Ramos (cell line): ENCODE data around the gene QRICH2.
"Not testable (repeated sequence)": the region's sequence is repeated elsewhere in the genome, so short reads cannot be mapped to it uniquely, and the experiment has no call there.

Experiments
- in situ Hi-C: fragments of 300-500 bp; cut with MboI; formaldehyde crosslinking; loops from one replicate; pipeline ENCODE4 v1.14.3; 2022; ENCODE audit warnings: low sequenced_read_pairs; ENCODE audit not compliant: unreplicated experiment

The QRICH2 gene

DNA sequence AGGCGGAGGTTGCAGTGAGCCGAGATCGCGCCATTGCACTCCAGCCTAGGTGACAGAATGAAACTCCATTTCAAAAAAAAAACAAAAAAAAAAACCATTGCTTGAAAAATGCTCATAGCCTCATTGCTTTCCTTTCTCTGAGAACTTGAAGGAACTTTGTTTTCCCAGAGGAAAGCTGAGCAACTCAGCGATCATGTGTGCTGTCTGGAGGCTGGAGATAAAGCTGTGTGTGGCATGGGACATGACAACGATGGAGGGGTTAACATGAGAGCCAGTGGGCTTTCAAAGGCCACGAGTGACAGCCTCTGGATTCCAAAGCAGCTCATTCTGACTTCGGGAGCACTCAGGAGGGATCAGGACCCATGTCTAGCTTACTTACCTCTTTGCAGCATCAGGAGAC, 21.6 kb upstream of the QRICH2 start:
- in situ Hi-C loops: no loop called here

DNA sequence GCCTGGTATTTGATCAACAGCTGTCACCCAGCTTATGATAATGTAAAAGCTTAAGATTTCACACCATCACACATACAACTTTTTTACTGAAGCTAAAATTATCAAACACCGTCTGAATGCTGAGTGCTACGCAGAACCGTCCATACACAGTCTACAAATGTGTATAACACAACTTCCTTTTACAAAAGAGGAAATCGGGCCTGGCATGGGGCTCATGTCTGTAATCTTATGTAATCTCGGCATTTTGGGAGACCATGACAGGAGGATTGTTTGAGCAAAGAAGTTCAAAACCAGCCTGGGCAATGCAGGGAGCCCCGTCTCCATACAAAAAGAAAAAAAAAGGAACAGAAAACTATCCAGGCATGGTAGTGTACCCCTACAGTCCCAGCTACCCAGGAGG, 19.6 kb upstream of the QRICH2 start:
- in situ Hi-C loops: no loop called here

DNA sequence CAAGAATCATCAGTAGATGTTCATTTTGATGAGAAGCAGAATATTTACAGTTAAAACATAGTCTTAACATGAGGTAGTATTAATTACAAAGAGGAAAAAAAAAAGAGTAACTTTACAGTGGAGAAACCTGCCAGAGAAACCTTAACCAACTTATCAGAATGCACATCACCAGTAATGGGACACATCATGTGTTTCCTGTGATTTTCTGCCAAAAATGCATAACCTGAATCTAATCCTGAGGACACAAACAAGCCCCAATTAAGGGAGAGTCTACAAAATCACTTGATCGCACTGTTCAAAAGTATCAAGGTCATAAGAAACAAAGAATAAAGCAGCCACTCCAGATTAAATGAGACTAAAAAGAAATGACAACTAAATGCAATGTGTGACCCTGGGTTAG, 18.2 kb upstream of the QRICH2 start:
- in situ Hi-C loops: no loop called here

DNA sequence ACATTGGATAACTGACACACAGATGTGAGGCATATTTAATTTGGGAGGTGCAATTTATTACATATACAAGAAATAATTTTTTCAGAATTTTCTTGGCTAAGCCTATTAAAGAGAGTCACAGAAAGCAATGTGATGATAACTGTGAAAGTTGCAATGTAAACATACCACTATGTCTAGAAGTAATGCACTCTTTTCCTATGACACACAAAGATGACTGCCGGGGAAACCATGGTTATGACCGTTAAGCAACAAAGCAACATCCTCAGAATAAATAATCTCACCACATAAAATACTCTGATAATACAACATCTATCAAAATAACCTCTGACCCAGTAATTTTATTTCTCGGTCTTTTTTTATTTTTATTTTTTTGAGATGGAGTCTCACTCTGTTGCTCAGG, 10.5 kb upstream of the QRICH2 start:
- in situ Hi-C loops: no loop called here

DNA sequence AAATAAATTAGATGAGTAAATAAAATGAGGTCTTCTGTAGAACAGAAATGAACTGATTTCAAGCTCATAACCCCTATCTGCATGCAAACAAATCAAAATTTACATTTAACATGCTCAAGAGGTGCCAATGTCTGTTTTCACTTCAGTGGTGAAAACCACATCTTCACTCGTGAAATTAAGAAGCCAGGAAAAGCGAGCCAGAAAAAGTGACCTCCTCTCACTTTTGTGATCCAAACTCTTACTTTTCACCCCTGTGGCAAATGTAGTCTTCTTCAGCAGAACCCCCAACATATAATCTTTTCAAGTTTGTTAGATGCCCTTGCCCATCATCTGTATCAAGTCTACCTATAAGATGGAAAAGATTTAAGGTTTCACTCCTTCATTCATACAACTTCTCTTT, 9.5 kb upstream of the QRICH2 start:
- in situ Hi-C loops: no loop called here

DNA sequence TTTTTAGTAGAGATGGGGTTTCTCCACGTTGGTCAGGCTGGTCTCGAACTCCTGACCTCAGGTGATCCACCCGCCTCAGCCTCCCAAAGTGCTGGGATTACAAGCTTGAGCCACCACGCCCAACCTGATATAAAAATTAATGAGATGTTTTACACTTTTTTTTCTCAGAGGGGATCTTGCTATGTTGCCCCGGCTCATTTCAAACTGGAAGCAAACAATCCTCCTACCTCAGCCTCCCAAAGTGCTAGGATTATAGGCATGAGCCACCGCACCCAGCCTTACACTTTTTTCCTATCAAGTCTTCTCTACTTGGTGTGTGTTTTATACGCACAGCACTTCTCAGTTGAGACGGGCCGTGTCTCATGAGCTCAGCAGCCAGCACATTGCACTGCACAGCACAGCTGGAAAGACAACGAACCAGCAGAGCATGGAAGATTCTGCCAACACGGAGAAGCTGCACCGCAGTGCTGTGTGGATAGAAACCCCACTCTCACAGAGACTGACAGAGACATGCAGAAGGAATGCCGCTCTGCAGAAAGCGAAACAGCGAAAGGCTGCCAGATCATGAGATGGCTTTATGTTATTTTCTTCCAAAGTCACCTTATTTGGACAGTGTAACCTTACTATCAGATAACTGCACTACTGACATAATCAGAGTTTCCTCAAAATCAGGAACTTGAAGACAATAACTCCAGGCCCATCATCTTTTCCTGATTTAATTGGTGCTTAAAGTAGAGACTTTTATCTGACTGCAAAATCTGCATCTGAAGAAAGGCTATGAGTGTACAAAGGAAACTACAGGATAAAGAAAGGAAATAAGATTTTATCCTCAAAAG, 6.5 kb upstream of the QRICH2 start:
- in situ Hi-C loops: no loop called here

DNA sequence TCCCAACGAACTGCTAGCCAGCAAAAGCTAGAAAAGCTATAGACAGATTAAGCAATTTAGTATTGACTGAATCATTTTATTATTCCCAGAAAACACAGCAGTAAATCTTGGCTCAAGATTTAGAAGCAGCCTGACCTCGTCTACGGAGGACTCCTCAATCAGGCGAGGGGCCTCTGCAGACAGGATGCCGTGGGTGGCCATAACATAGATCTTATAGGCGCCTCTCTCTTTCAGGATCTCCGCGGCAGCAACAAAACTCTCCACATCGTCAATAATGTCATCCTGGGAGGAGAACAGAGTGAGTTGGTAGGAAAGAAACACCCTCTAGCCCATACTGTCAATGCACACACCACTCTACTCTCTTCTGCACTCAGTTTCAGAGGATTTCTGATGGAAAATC, 4.7 kb upstream of the QRICH2 start:
- in situ Hi-C loops: no loop called here

DNA sequence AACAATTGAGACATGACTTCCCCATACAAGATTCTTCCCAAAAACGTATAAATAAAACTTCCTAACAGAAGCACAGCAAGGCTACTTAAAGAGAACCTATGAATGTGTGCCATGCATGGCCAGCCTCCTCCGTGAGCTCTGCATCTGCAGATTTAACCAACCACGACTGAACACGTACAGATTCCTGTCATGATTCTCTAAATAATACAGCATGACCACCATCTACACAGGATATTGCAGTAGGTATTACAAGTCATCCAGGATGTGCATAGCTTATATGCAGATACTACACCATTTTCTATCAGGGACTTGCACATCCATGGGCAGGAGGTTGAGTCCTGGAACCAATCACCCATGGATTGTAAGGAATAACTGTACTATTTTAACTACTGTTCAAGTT, 1.4 kb upstream of the QRICH2 start:
- in situ Hi-C loops: no loop called here

DNA sequence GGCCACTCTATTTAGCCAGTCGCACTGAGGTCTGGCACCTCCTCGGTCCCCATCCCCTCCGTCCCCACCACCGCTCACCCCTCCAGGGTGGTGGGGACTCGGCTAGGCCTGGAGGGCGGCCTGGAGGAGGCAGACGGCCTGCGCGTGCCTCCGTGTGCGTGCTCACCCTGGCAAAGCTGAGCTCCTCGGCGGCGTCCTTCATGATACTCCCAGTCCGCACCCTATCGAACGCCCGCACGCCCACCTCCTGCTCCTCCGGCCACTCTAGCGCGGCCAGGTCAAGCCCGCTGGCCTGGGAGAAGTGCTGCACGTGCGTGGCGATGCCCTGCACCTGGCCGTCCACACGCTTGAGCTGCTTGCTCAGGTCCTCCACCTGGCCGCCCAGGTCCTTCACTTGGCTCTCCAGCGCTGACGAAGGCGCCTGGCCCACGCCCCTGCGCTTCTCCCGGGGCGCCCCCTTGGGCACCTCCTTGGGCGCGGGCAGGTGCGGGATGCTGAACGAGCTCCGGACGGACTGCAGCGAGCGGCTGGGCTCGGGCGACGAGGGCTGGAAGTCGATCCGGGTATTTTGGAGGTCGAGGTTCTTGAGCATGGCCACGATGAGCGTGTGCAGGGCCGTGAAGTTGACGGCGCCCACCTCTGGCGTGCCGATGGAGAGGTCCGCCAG, 644 bp downstream of the QRICH2 start:
- in situ Hi-C loops: no loop called here

DNA sequence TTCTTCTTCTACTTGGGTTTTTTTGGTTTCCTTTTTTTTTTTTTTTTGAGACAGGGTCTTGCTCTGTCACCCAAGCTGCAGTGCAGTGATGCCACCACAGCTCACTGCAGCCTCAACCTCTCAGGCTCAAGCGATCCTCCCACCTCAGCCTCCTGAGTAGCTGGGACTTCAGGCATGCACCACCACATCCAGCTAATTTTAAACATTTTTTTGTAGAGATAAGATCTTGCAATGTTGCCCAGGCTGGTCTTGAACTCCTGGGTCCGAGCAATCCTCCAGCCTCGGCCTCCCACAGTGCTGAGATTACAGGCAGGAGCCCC, 3.0 kb downstream of the QRICH2 start:
- in situ Hi-C loops: not testable (repeated sequence)

DNA sequence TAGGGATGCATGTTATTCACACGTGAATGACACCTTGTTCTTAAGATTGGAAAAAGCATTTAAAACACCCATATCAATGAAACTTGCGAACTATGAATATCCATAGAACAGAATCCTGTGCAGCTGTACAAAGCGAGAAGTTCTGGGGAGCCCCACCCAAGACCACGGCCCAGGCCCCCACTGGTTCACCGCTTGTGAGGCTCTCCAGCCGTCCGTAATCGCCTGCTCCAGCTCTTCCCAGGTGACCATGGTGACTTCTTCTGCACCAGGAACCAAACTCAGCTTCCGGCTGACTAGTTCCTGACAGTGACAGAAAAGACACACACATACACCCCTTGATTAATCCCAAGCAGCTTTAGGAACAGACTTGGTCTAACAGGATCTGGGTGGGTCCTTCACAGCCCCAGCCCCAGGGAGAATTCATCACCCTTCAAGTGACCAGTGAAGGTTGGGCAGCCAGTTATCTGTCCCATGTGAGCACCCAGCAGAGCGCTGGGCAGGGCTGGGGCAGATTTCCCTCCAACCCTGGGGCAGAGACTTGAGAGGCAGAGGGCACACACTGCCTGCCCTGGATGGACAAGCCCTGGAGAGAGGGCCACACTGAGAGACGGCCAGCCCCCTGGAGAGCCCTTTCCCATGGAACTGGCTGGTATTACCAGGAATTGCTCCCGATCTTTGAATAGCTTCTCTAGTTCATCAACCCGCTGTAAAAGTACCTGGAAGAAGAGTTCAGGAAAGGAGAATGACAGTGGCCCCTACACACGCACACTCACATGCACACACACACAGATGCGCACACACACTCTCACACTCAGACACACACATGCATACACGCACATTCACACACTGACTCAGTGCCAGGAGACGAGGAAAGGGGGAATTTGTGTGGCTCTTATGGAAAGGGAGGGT, 3.6 kb downstream of the QRICH2 start:
- in situ Hi-C loops: loop anchor here (5.0 kb wide), 2 partner anchors 93 to 208 kb away; no protein-coding TSS in a partner anchor

DNA sequence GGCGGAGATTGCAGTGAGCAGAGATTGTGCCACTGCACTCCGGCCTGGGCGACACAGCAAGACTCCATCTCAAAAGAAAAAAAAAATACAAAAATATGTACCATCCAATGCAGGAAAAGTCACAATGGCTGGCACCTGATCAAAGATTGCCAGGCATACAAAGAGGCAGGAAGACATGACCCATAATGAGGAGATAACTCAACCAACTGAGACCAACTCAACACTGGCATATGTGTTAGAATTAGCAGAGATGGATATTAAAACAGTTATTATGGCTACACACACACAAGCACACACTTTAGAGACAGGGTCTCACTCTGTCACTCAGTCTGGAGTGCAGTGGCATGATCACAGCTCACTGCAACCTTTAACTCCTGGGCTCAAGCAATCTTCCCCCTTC, 10.6 kb downstream of the QRICH2 start:
- in situ Hi-C loops: no loop called here

DNA sequence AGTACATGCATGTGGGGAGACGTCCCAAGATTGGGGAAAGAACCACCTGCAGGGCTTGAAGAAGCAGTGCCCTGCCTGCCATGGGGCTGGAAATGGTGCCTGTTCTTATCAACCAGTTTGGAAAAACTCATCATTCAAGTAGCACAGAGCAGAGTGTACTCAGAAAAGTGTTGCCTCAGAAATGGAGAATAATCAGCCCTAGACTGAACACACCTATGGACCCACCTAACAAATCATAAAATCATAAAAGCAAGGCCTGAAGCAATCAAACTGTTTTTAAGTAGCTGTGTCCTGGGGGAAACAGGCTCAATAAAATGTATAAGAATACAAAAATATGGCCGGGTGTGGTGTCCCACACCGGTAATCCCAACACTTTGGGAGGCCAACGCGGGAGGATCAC, 11.2 kb downstream of the QRICH2 start:
- in situ Hi-C loops: no loop called here

DNA sequence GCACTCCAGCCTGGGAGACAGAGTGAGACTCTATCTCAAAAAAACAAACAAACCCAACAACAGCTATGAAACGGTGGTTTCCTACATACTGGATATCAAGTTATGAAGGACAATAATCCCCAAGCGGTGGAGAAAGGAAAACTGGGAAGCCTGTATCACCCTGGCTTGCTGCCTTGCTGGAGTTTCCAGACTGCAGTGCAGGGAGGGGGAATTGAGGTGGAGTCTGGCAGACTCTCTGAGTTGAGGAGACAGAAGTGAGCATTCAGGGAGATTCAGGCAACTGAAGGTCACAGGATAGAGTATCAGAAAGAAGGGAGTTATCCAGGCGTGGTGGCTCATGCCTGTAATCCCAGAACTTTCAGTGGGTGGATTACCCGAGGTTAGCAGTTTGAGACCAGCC, 11.9 kb downstream of the QRICH2 start:
- in situ Hi-C loops: no loop called here

DNA sequence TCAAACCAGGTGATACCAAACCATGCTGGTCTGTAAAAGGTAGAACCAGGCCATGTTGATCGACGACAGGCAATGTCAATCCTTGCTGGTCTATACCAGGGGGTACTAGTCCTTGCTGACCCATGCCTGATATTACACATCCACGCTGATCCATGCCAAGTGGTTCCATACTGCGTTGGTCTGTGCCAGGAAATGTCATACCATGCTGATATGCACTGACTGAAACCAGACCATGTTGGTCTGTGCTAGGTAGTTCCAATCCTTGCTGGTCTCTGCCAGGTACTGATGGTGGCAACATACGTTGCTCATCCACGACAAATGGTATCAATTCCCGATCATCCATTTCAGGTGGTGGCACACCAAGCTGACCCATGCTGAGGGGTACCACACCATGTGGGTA, 15.0 kb downstream of the QRICH2 start:
- in situ Hi-C loops: loop anchor here (5.0 kb wide), 2 partner anchors 166 to 281 kb away; no protein-coding TSS in a partner anchor

DNA sequence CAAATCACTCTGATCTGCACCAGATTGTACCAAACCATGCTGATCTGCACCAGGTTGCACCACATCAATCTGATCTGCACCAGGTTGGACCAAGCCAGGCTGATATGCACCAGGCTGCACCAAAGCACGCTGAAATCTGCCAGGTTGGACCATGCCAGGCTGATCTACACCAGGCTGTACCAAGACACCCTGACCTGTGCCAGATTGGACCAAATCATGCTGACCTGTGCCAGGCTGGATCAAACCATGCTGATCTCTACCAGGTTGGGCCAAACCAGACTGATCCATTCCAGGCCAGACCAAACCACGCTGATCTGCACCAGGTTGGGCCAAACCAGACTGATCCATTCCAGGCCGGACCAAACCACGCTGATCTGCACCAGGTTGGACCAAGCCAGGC, 15.5 kb downstream of the QRICH2 start:
- in situ Hi-C loops: loop anchor here (5.0 kb wide), 2 partner anchors 165 to 280 kb away; no protein-coding TSS in a partner anchor

DNA sequence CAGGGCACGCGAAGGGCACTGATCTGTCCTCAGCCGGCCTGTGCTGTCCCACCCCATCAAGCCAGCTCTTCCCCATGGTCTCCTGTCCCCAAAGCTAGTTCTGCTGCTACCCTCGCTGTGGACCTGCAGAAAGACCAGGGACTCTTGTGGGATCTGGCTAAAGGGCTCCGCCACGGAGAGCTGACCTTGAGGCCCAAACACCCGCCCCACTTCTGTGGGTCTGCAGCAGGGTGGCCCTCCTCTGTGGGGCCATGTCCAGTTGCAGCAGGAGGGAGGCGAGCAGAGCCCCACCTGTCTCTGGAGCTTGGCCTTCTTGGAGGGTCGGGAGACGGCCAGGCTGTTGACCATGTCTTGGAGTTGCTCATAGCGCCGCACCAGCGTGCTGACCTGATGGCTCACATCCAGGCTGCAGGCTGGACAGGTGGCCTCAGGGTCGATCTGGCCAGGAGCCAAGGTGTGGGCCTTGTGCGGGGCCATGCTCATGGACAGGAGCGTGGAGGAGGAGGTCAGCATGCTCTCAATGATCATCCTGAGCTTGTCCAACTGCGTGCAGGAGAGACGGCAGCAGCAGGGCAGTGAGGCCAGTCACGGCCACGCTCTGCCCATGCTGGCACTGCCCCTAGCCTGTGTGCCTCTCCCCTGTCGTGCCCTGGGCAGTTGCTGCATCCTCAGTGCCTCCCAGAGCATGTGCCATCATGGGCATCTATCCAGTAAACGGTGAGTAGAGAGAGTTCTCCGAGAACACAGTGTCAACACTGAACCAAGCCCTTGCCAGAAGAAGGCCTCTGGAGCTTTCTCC, 26.3 kb downstream of the QRICH2 start:
- in situ Hi-C loops: no loop called here

DNA sequence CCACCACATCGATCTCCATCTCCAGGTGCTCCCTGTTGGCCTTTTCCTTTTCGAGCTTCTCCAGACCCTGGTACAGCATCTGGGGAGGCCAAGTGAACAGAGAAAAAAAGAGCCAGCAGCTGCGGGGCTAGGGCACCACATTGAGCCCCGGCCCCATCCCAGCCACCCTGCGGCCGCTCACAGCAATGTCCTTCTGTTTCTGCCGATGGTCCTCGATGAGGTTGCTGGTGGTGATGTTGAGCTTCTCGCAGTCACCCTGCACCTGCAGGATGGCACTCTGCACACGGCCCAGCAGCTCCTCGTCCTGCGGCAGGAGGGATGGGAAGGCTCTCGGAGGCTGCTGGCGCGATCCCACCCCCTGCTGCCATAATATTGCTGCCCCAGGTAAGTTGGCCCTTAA, 27.4 kb downstream of the QRICH2 start:
- in situ Hi-C loops: no loop called here

DNA sequence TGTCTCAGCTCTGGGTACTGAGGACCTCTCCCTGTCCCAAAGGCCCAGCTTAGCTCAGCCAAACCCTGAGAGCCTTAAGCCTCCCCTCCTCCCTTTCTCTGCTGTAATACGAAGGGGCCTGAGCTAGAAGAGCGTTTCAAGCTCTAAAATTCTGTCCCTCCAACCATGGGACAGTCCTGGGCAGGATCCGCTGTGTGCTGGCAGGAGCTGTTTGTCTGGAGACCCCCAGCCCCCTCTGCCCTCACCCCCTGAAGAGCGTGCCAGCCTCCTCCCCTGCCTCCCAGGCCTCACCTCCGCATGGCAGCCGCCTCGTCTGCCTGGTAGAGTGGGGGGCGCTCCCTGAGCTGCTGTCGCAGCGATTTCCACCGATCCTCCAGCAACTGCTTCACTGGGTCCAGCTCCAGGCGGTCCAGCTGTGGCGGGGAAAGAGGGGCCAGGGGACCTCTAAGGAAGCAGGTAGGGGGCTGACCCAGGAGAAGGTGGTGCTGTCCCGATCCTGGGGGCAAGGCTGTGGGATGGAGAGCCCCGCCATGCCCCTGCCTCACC, 28.3 kb downstream of the QRICH2 start:
- in situ Hi-C loops: no loop called here
